Endothelial cell of umbilical vein (primary cell): ENCODE data around the gene CFAP43. TPM values are rescaled to one million over a fixed set of nuclear protein-coding genes. Genes with fewer than 3 reads are reported as not detected.

ENCODE experiments used
- BruUV-seq: library from RNA; stranded (reverse); fragments of 400-500 nt; replicated peaks from 2 replicates; lab custom pipeline; 2021; lab: Mats Ljungman, UMichigan
- CTCF ChIA-PET: fragments of 300-600, 350-600 bp; sonication (Branson Sonifier 250); formaldehyde crosslinking; loops from one replicate; lab custom pipeline; 2021; ENCODE audit warnings: antibody characterized with exemption, inconsistent platforms; lab: Charles Lee
- POLR2A ChIA-PET: fragments of 300-600, 350-600 bp; sonication (Branson Sonifier 250); formaldehyde crosslinking; loops from one replicate; lab custom pipeline; 2021; ENCODE audit warnings: antibody characterized with exemption, inconsistent platforms; lab: Charles Lee
- DNase-seq: peaks from one replicate; pipeline ENCODE4 v3.0.0-alpha.2; 2011; ENCODE audit warnings: low read depth, low spot score
- FAIRE-seq: peaks from 2 replicates; lab custom pipeline; 2011; peaks lifted over from hg19 to GRCh38; lab: Jason Lieb, UNC
- H2AFZ ChIP-seq: 2 replicates; pipeline ENCODE4 v1.6.0; 2012; ENCODE audit warnings: low read depth, low read length, control low read depth, inconsistent platforms
- H3K27ac ChIP-seq: 2 replicates; pipeline ENCODE4 v1.5.1; 2011; ENCODE audit warnings: low read depth, mild to moderate bottlenecking, control low read depth, low read length, moderate library complexity; ENCODE audit not compliant: insufficient read depth
- H3K27me3 ChIP-seq, 2 experiments: 2 replicates each; pipeline versions ENCODE4 v1.6.0 to v1.6.1; 2011; ENCODE audit warnings: low read length in 2 of 2, mixed read lengths in 1 of 2; ENCODE audit not compliant: control insufficient read depth in 2 of 2, insufficient read depth in 2 of 2
- H3K36me3 ChIP-seq, 2 experiments: 2 replicates in 1 of 2; 3 replicates in 1 of 2; pipeline ENCODE4 v1.5.1; 2011; ENCODE audit warnings: low read length in 2 of 2, mild to moderate bottlenecking in 1 of 2, moderate library complexity in 1 of 2; ENCODE audit not compliant: control insufficient read depth in 2 of 2, insufficient read depth in 2 of 2; ENCODE audit errors: extremely low read depth in 1 of 2
- H3K4me1 ChIP-seq: 3 replicates; pipeline ENCODE4 v1.5.1; 2011; ENCODE audit warnings: mild to moderate bottlenecking, low read length; ENCODE audit not compliant: control insufficient read depth, insufficient read depth; ENCODE audit errors: extremely low read depth
- H3K4me2 ChIP-seq: 2 replicates; pipeline ENCODE4 v1.6.1; 2011; ENCODE audit warnings: low read length, control low read depth, mixed read lengths; ENCODE audit not compliant: insufficient read depth
- H3K4me3 ChIP-seq, 3 experiments: fragments of 200-600 bp in 1 of 3; sonication (generic), shearing (Covaris generic) in 1 of 3; replicated peaks in 1 of 3; 2 replicates each; pipeline ENCODE4 v1.5.1; 2011 to 2016; ENCODE audit warnings: control low read depth in 3 of 3, low read length in 3 of 3, mild to moderate bottlenecking in 2 of 3, inconsistent platforms in 1 of 3, low read depth in 1 of 3, moderate library complexity in 1 of 3; ENCODE audit not compliant: insufficient read depth in 1 of 3
- H3K79me2 ChIP-seq: 2 replicates; pipeline ENCODE4 v1.6.0; 2012; ENCODE audit warnings: low read length, inconsistent platforms; ENCODE audit not compliant: control insufficient read depth, insufficient read depth
- H3K9ac ChIP-seq: replicated peaks from 2 replicates; pipeline ENCODE3; 2011; ENCODE audit warnings: low read length, control low read depth; ENCODE audit not compliant: insufficient read depth; ENCODE audit errors: extremely low read depth
- H3K9me1 ChIP-seq: replicated peaks from 3 replicates; pipeline ENCODE4 v1.6.0; 2011; ENCODE audit warnings: mild to moderate bottlenecking, low read length; ENCODE audit not compliant: control insufficient read depth, insufficient read depth; ENCODE audit errors: extremely low read depth
- H3K9me3 ChIP-seq: replicated peaks from 2 replicates; pipeline ENCODE4 v1.5.1; 2012; ENCODE audit warnings: low read length, inconsistent platforms; ENCODE audit not compliant: control insufficient read depth, insufficient read depth
- H4K20me1 ChIP-seq: replicated peaks from 2 replicates; pipeline ENCODE3; 2011; ENCODE audit warnings: mild to moderate bottlenecking, low read length; ENCODE audit not compliant: control insufficient read depth, insufficient read depth; ENCODE audit errors: extremely low read depth
- EZH2 ChIP-seq: IDR thresholded peaks from 2 replicates; pipeline ENCODE4 v1.6.1; 2012; ENCODE audit warnings: borderline replicate concordance, low read depth, mild to moderate bottlenecking, moderate library complexity, low read length, inconsistent platforms; ENCODE audit not compliant: severe bottlenecking
- FOS ChIP-seq: IDR thresholded peaks from 2 replicates; pipeline ENCODE4 v1.6.1; 2011; ENCODE audit warnings: mild to moderate bottlenecking, low read length, moderate library complexity, borderline replicate concordance; ENCODE audit not compliant: insufficient read depth
- GATA2 ChIP-seq: IDR thresholded peaks from 2 replicates; pipeline ENCODE4 v1.7.0; 2011; ENCODE audit warnings: low read depth, mild to moderate bottlenecking, moderate library complexity, mixed read lengths, low read length; ENCODE audit not compliant: insufficient read length, insufficient read depth
- JUN ChIP-seq: IDR thresholded peaks from 2 replicates; pipeline ENCODE4 v1.6.1; 2011; ENCODE audit warnings: borderline replicate concordance, low read depth; ENCODE audit not compliant: insufficient read length, insufficient read depth
- MYC ChIP-seq: IDR thresholded peaks from one replicate; pipeline ENCODE4 v1.6.1; 2011; ENCODE audit warnings: mild to moderate bottlenecking, low read depth, low read length
- POLR2A ChIP-seq: IDR thresholded peaks from 2 replicates; pipeline ENCODE4 v1.6.1; 2012; ENCODE audit warnings: low read depth, mild to moderate bottlenecking, control low read depth, low read length
- POLR2AphosphoS5 ChIP-seq: IDR thresholded peaks from 2 replicates; pipeline ENCODE4 v1.6.1; 2012; ENCODE audit warnings: low read depth, mild to moderate bottlenecking, control low read depth, low read length, moderate library complexity; ENCODE audit not compliant: insufficient read depth
- dilution Hi-C: fragments of 300-500 bp; cut with MboI; formaldehyde crosslinking; loops from one replicate; pipeline ENCODE4 v1.15.0; 2019; ENCODE audit warnings: low sequenced_read_pairs; ENCODE audit not compliant: extremely low pct_ligation_motif_present
- intact Hi-C: fragments of 100-400 bp; cut with micrococcal nuclease; formaldehyde crosslinking; loops from one replicate; pipeline ENCODE4 v1.10.0; 2022
- polyA plus RNA-seq, 4 experiments: library from polyadenylated mRNA; depleted of rRNA in 3 of 4; stranded (reverse) in 3 of 4; unstranded in 1 of 4; fragments of >200 nt; gene quantifications; 2 replicates each; pipeline versions ENCODE4 v1.2.1 to v1.2.3, GENCODE V29; 2011 to 2012; ENCODE audit warnings: missing spikeins in 1 of 4
- total RNA-seq: library from RNA; stranded (reverse); gene quantifications from 2 replicates; pipeline ENCODE4 v1.2.3, GENCODE V29; 2021
- TF ChIP-seq, protein P1 (sequence below): IDR thresholded peaks from 2 replicates; pipeline ENCODE4 v1.6.1; 2011; ENCODE audit not compliant: insufficient read depth, insufficient read length
- TF ChIP-seq, protein P2 (sequence below), 2 donors: IDR thresholded peaks; 1 replicate in 1 of 2; 2 replicates in 1 of 2; pipeline ENCODE4 v1.5.1; 2011; ENCODE audit warnings: low read length in 2 of 2, mild to moderate bottlenecking in 2 of 2, moderate library complexity in 2 of 2, control low read depth in 1 of 2, inconsistent platforms in 1 of 2, low read depth in 1 of 2; ENCODE audit not compliant: insufficient read depth in 1 of 2; ENCODE audit errors: extremely low read depth in 1 of 2

The CFAP43 gene
- total and polyA plus RNA-seq, 2 donors (not counting 3 experiments of a cell fraction or from before 2014, with no cell fraction given), result 0.04 TPM; not detected in 1

DNA sequence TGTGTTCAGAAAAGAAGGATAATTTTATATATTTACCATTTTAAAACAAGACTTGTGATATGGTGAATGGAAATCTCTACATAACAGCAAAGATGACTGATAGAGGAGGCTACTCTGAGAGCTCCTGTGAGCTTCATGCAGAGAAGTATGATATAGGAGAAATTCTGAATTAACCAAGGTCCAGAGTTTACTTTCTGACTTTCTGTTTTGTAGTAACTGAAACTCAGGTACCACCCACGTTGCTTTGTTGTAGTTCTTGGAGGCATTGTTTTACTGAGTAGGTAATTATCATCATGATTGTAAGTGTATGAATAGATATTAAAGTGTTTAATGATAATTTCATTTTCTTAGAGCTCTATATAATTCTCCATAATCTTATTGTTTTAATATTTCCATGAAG, 128.2 kb downstream of the CFAP43 start:
- Histone ChIP-seq H3K4me1 (peaks cover 9% of the 10 kb centered on the region), H3K27ac (no peak overlapping the region), H3K4me3 (no peak overlapping the region), H3K79me2 (no peaks in the 10 kb centered on the region), H3K27me3 (no peaks in the 10 kb centered on the region), H3K4me2 (no peak overlapping the region), H4K20me1 (no peaks in the 10 kb centered on the region), H3K9me1 (no peaks in the 10 kb centered on the region), H2AFZ (no peak overlapping the region), H3K36me3 (no peaks in the 10 kb centered on the region), H3K9ac (no peak overlapping the region), H3K9me3 (no peaks in the 10 kb centered on the region)
- no TSS peak for BruUV-seq
- TF ChIP-seq, protein P1, sequence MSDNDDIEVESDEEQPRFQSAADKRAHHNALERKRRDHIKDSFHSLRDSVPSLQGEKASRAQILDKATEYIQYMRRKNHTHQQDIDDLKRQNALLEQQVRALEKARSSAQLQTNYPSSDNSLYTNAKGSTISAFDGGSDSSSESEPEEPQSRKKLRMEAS, result no peak
- no peak for TF ChIP-seq FOS
- TF ChIP-seq, protein P2, sequence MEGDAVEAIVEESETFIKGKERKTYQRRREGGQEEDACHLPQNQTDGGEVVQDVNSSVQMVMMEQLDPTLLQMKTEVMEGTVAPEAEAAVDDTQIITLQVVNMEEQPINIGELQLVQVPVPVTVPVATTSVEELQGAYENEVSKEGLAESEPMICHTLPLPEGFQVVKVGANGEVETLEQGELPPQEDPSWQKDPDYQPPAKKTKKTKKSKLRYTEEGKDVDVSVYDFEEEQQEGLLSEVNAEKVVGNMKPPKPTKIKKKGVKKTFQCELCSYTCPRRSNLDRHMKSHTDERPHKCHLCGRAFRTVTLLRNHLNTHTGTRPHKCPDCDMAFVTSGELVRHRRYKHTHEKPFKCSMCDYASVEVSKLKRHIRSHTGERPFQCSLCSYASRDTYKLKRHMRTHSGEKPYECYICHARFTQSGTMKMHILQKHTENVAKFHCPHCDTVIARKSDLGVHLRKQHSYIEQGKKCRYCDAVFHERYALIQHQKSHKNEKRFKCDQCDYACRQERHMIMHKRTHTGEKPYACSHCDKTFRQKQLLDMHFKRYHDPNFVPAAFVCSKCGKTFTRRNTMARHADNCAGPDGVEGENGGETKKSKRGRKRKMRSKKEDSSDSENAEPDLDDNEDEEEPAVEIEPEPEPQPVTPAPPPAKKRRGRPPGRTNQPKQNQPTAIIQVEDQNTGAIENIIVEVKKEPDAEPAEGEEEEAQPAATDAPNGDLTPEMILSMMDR (IDR thresholded peaks at IDR 0.05; ENCODE audit: extremely low read depth in 1 of 2, insufficient read depth in 1 of 2, low read depth in 1 of 2, low read length in 2 of 2), result no peak
- TF ChIP-seq POLR2AphosphoS5, result no peak
- no peak for TF ChIP-seq JUN
- no peak for TF ChIP-seq POLR2A
- no peak for TF ChIP-seq MYC
- TF ChIP-seq GATA2, result no peak
- no peak for TF ChIP-seq EZH2
- FAIRE-seq (no peak), DNase-seq (no peak)
- ChIA-PET CTCF (no interaction called here), POLR2A (no interaction called here)
- intact Hi-C loops (no loop called here), dilution Hi-C loops (no loop called here)
